K562 (cell line): ENCODE results near the gene NAA10. TPM values are rescaled to one million over a fixed set of nuclear protein-coding genes. Genes with fewer than 3 reads are reported as not detected.

ENCODE experiments used
- CCNT2 ChIP-seq: IDR thresholded peaks from 2 replicates; pipeline ENCODE4 v1.6.1; 2011; ENCODE audit warnings: borderline replicate concordance, low read depth, mild to moderate bottlenecking, moderate library complexity, mixed read lengths, low read length; ENCODE audit not compliant: insufficient read length; ENCODE audit errors: extremely low read depth
- CREM ChIP-seq: IDR thresholded peaks from 2 replicates; pipeline ENCODE4 v1.6.1; 2014; ENCODE audit warnings: antibody characterized with exemption, low read depth
- ETV1 ChIP-seq: fragments of 450-650 bp; conservative IDR thresholded peaks from 2 replicates; pipeline ENCODE4 v1.6.1; 2016; ENCODE audit warnings: missing genetic modification characterization, control low read depth, low read depth, missing compliant biosample characterization
- HCFC1 ChIP-seq: IDR thresholded peaks from 2 replicates; pipeline ENCODE4 v1.6.1; 2012; ENCODE audit warnings: low read depth, low read length, improper control_type of control experiment
- HNRNPLL ChIP-seq: fragments of 200-400 bp; formaldehyde crosslinking; IDR thresholded peaks from 2 replicates; pipeline ENCODE4 v1.6.1; 2017; ENCODE audit warnings: low read length, low read depth, mild to moderate bottlenecking; ENCODE audit not compliant: poor library complexity, severe bottlenecking
- JUND ChIP-seq, 2 experiments: IDR thresholded peaks; 2 replicates in 1 of 2; 3 replicates in 1 of 2; pipeline ENCODE4 v1.6.1; 2011; ENCODE audit warnings: borderline replicate concordance in 2 of 2, low read depth in 2 of 2, low read length in 2 of 2, improper control_type of control experiment in 1 of 2, missing biosample characterization in 1 of 2, missing genetic modification characterization in 1 of 2, missing genetic modification reagents in 1 of 2
- KAT8 ChIP-seq: fragments of 450-650 bp; IDR thresholded peaks from 2 replicates; pipeline ENCODE4 v1.6.1; 2016; ENCODE audit warnings: low read depth, mild to moderate bottlenecking
- MAZ ChIP-seq, 2 experiments: fragments of 450-650 bp in 1 of 2; sonication (generic) in 1 of 2; formaldehyde crosslinking; IDR thresholded peaks in 1 of 2; conservative IDR thresholded peaks in 1 of 2; 2 replicates each; pipeline versions ENCODE4 v1.4.0 to v1.5.0; 2020; ENCODE audit warnings: mild to moderate bottlenecking in 1 of 2, missing genetic modification reagents in 1 of 2
- MYC ChIP-seq, 2 experiments: fragments of 250-450 bp in 1 of 2; sonication (Bioruptor Pico) in 1 of 2; IDR thresholded peaks; 2 replicates each; pipeline versions ENCODE4 v1.5.1 to v1.6.1; 2012 to 2021; ENCODE audit warnings: low read depth in 2 of 2, borderline replicate concordance in 1 of 2, improper control_type of control experiment in 1 of 2, low read length in 1 of 2, mild to moderate bottlenecking in 1 of 2, moderate library complexity in 1 of 2
- NCOA1 ChIP-seq: fragments of 450-650 bp; IDR thresholded peaks from 2 replicates; pipeline ENCODE4 v1.6.1; 2016; ENCODE audit warnings: low read depth
- PKNOX1 ChIP-seq: fragments of 450-650 bp; IDR thresholded peaks from 2 replicates; pipeline ENCODE4 v1.6.1; 2016
- POLR2AphosphoS5 ChIP-seq: IDR thresholded peaks from 2 replicates; pipeline ENCODE4 v1.6.1; 2011; ENCODE audit warnings: mild to moderate bottlenecking, low read depth, low read length, moderate library complexity; ENCODE audit not compliant: control insufficient read depth, insufficient read depth
- POLR2G ChIP-seq: fragments of 200-400 bp; formaldehyde crosslinking; IDR thresholded peaks from 2 replicates; pipeline ENCODE4 v1.6.1; 2017; ENCODE audit warnings: low read depth, mild to moderate bottlenecking, antibody characterized with exemption, low read length, moderate library complexity
- RBM14 ChIP-seq: fragments of 200-400 bp; formaldehyde crosslinking; IDR thresholded peaks from 2 replicates; pipeline ENCODE4 v1.6.1; 2018; ENCODE audit warnings: low read depth, mild to moderate bottlenecking, low read length, moderate library complexity, borderline replicate concordance; ENCODE audit not compliant: insufficient read depth
- SIN3A ChIP-seq, 2 experiments: fragments of 150-350 bp in 1 of 2; IDR thresholded peaks; 2 replicates each; pipeline ENCODE4 v1.6.1; 2011 to 2016; ENCODE audit warnings: borderline replicate concordance in 2 of 2, low read depth in 2 of 2, low read length in 2 of 2, mild to moderate bottlenecking in 2 of 2, moderate library complexity in 2 of 2; ENCODE audit not compliant: control insufficient read depth in 1 of 2
- SIRT6 ChIP-seq: IDR thresholded peaks from one replicate; pipeline ENCODE4 v1.6.1; 2012; ENCODE audit warnings: low read depth, mild to moderate bottlenecking, control low read depth, inconsistent platforms, low read length, moderate library complexity
- STAT6 ChIP-seq: sonication (generic); formaldehyde crosslinking; IDR thresholded peaks from 2 replicates; pipeline ENCODE4 v1.8.1; 2023; ENCODE audit warnings: mild to moderate bottlenecking, missing genetic modification reagents
- TBP ChIP-seq: optimal IDR thresholded peaks from 2 replicates; pipeline ENCODE3; 2011; ENCODE audit warnings: low read depth, low read length, improper control_type of control experiment
- TRIM24 ChIP-seq, 2 experiments: fragments of 450-650 bp; IDR thresholded peaks; 2 replicates each; pipeline ENCODE4 v1.6.1; 2016
- ZBTB1 ChIP-seq: sonication (generic); formaldehyde crosslinking; IDR thresholded peaks from 2 replicates; pipeline ENCODE4 v1.8.1; 2023; ENCODE audit warnings: missing genetic modification reagents, low read depth, mild to moderate bottlenecking, borderline replicate concordance
- ZBTB7A ChIP-seq: IDR thresholded peaks from 2 replicates; pipeline ENCODE4 v1.6.1; 2011; ENCODE audit warnings: low read depth, mild to moderate bottlenecking, low read length, moderate library complexity, borderline replicate concordance; ENCODE audit not compliant: control insufficient read depth
- ZFPM2 ChIP-seq: fragments of 250-450 bp; sonication (Bioruptor Pico); IDR thresholded peaks from 2 replicates; pipeline ENCODE4 v1.5.1; 2022; ENCODE audit warnings: mild to moderate bottlenecking
- ZNF12 ChIP-seq: sonication (generic); formaldehyde crosslinking; IDR thresholded peaks from 2 replicates; pipeline ENCODE4 v1.4.0; 2020; ENCODE audit warnings: mild to moderate bottlenecking, missing genetic modification reagents
- ZNF431 ChIP-seq: sonication (generic); formaldehyde crosslinking; IDR thresholded peaks from 2 replicates; pipeline ENCODE4 v1.8.0; 2022; ENCODE audit warnings: mild to moderate bottlenecking, missing genetic modification reagents
- polyA plus RNA-seq, 8 experiments: library from polyadenylated mRNA; depleted of rRNA in 4 of 8; stranded (reverse) in 5 of 8; unstranded in 3 of 8; fragments of >200 nt; fragmentation: Nextera tagmentation in 2 of 8; fragmentation: Illumina TruSeq in 1 of 8; extraction: Ambion mirVana in 2 of 8; extraction: Trizol in 1 of 8; gene quantifications; 2 replicates each; pipeline versions ENCODE4 v1.2.1 to v1.2.3, GENCODE V29; 2011 to 2014; ENCODE audit warnings: inconsistent platforms in 1 of 8, missing spikeins in 1 of 8
- total RNA-seq, 7 experiments: library from RNA; depleted of rRNA in 6 of 7; stranded (reverse); fragments of >200 nt in 6 of 7; fragmentation: Illumina TruSeq in 2 of 7; extraction: Trizol in 2 of 7; gene quantifications; 2 replicates each; pipeline versions ENCODE4 v1.2.1 to v1.2.3, GENCODE V29; 2011 to 2021; ENCODE audit warnings: low replicate concordance in 1 of 7

NAA10 gene
- total and polyA plus RNA-seq, 9 of the 15 experiments (the other 6 are each of a cell fraction or from before 2014, with no cell fraction given) = 11.1 to 250 (median 134) TPM

GRCh38 chrX:153971124-153971449, 36.2 kb upstream of the NAA10 start (continued):
- TF ChIP-seq RBM14 (0 out of 2 replicates have a peak, but pooled peaks have one; percentile 6), ZFPM2 (CRISPR knock-in tag) (no peak), JUND (IDR thresholded peaks at IDR 0.05; ENCODE audit: borderline replicate concordance, low read depth, low read length) (0 out of 2 replicates have a peak, but pooled peaks have one; percentile 15), JUND (tag; IDR thresholded peaks at IDR 0.05; ENCODE audit: borderline replicate concordance, low read depth, low read length) (no peak), STAT6 (CRISPR knock-in tag) (no peak), ZBTB7A (peak; percentile 40; the same call in 1 of the 2 replicates), POLR2G (peak; percentile 76), ZNF431 (CRISPR knock-in tag) (0 out of 2 replicates have a peak, but pooled peaks have one; percentile 16), TRIM24 (IDR thresholded peaks at IDR 0.05) (0 out of 4 replicates have a peak, but pooled peaks of 1 of the 2 experiments have one; percentile 40), TBP (peak; percentile 37), PKNOX1 (peak; percentile 5; the same call in 1 of the 2 replicates), NCOA1 (peak; percentile 65), HNRNPLL (peak; percentile 42), CCNT2 (peak; percentile 23), POLR2AphosphoS5 (peak; percentile 0; the same call in 1 of the 2 replicates), CREM (0 out of 2 replicates have a peak, but pooled peaks have one; percentile 12), SIRT6 (no peak), SIN3A (IDR thresholded peaks at IDR 0.05; ENCODE audit: borderline replicate concordance in 2 of 2, control insufficient read depth in 1 of 2, low read depth in 2 of 2, low read length in 2 of 2) (peak in 1 of 2 experiments; percentile 4; a peak in 1 of 4 replicates), HCFC1 (peak; percentile 70), ZNF12 (CRISPR knock-in tag) (0 out of 2 replicates have a peak, but pooled peaks have one; percentile 69), ZBTB1 (CRISPR knock-in tag) (peak; percentile 91), ETV1 (peak; percentile 70), MAZ (CRISPR knock-in tag; conservative IDR thresholded peaks at IDR 0.05 in 1 of 2, IDR thresholded peaks at IDR 0.05 in 1 of 2) (peak in 1 of 2 experiments; percentile 18; a peak in 1 of 4 replicates), KAT8 (peak; percentile 66; the same call in 1 of the 2 replicates), MYC (IDR thresholded peaks at IDR 0.05; ENCODE audit: low read depth, low read length) (peak; percentile 46), MYC (CRISPR knock-in tag; IDR thresholded peaks at IDR 0.05; ENCODE audit: borderline replicate concordance, low read depth) (no peak)
